CD4-positive, alpha-beta T cell treated with Interferon gamma for 1 hour (primary cell): ENCODE measurements around the gene SGCE.
"Not testable (repeated sequence)": the region's sequence is repeated elsewhere in the genome, so short reads cannot be mapped to it uniquely, and the experiment has no call there.

ENCODE experiments used
- DNase-seq: peaks from one replicate; pipeline ENCODE4 v3.0.0-alpha.2; 2020

The SGCE gene, protein sequence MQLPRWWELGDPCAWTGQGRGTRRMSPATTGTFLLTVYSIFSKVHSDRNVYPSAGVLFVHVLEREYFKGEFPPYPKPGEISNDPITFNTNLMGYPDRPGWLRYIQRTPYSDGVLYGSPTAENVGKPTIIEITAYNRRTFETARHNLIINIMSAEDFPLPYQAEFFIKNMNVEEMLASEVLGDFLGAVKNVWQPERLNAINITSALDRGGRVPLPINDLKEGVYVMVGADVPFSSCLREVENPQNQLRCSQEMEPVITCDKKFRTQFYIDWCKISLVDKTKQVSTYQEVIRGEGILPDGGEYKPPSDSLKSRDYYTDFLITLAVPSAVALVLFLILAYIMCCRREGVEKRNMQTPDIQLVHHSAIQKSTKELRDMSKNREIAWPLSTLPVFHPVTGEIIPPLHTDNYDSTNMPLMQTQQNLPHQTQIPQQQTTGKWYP

DNA sequence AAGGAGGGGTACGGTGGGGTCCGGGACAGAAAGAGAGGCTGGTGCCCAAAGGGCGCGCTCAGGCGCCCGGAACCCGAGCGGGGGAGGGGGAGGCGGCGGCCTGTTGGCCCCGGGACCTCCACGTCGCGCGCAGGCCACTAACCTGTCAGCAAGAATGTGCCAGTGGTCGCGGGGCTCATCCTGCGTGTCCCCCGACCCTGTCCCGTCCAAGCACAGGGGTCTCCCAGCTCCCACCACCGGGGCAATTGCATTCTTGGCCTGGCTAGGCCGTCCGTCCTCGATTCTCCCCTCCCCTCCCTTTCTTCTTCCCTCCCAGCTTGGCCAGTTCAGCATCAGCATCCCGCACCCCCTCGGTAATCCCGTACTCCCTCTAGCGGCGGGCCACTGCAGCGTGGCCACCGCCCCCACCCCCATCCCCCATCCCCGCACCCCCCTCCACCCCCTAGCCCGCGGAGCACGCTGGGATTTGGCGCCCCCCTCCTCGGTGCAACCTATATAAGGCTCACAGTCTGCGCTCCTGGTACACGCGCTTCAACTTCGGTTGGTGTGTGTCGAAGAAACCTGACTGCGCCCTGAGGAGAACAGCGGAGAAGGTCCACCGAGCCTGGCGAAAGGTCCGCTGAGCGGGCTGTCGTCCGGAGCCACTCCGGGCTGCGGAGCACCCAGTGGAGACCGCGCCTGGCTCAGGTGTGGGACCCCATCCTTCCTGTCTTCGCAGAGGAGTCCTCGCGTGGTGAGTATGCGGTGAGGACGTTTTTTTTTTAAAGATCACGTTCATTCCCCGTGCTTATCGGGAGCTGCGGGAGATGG is at the start of gene SGCE:
Gene SGCE, minus strand, starts transcription at position 286 of the 810 bp plus-strand sequence. Its CDS starts 35 bp downstream, at position 251.
- peak; percentile 52 for DNase-seq

DNA sequence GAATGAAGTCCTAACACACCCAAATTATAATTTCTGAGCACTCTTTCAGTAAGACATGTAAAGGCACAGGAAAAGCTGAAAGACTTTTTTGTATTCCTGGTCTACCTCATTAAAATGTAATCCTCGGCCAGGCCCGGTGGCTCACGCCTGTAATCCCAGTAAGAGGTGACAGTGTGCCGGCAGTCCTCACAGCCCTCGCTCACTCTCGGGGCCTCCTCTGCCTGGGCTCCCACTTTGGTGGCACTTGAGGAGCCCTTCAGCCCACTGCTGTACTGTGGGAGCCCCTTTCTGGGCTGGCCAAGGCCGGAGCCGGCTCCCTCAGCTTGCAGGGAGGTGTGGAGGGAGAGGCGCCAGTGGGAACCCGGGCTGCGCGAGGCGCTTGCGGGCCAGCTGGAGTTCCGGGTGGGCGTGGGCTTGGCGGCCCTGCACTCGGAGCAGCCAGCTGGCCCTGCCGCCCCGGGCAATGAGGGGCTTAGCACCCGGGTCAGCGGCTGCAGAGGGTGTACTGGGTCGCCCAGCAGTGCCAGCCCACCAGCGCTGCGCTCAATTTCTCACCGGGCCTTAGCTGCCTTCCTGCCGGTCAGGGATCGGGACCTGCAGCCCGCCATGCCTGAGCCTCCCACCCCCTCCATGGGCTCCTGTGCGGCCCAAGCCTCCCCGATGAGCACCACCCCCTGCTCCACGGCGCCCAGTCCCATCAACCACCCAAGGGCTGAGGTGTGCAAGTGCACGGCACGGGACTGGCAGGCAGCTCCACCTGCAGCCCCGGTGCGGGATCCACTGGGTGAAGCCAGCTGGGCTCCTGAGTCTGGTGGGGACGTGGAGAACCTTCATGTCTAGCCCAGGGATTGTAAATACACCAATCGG is 49.5 kb upstream of the SGCE start:
- DNase-seq = not testable (repeated sequence)

DNA sequence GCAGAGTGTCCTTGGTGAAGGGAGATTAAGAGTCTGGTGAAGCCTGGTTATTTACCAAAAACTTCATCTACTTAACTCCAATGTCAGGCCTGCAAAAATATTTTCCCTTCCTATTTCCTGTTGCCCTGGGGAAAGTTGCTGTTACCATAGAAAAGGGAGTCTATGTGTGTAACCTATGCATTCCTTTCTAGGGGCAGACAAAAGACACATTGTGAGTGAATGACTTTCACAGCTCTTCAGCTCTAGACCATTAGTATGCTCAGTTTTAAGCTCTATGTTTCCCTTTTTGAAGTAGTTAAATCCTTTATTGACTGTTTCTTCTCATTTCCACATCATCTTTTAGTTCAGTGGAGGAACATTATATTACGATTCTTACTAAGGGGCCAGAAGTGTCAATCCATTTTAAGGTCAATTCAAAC is 45.6 kb upstream of the SGCE start:
- DNase-seq = no peak

DNA sequence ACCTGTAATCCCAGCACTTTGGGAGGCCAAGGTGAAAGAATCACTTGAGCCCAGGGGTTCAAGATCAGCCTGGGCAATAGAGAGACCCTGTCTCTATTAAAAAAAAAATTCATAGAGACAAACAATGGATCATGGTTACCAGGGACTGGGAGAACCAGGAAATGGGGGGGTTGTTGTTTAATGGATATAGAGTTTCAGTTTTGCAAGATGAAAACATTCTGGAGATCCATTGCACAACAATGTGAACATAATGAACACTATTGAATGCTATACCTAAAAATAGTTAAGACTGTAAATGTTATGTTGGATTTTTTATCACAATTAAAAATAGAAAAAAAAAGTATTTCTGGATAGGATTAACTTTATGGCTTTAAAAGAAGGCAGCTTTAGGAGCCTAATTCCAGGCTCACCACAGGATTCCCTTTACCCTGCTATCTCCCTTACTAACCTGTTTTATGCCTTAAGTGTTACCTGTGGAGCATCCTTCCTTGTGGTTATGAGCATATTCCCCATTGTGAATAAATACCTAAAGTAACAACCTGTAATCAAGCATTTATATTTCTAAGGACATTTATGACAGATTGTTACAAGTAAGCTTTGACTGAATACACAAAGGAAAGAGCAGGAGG is 45.1 kb upstream of the SGCE start:
- no peak for DNase-seq

DNA sequence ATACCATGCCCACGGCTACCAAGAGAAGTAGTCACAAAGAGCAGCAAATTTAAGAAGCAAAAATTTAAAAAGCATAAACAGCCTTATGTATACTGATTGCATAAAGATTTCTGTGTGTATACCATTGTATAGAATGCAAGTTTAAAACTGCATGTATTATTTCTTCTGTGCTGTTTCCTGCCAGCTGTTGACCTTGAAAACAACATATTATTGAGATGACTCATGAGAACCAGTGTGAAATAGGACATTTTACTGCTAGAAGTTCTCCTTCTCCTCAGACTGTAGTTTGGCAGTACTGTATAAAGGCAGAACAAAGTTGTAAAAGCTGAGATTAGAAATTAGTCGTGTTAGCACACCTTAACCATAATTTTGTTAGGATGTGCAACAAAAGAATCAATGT is 42.3 kb upstream of the SGCE start:
- no peak for DNase-seq

DNA sequence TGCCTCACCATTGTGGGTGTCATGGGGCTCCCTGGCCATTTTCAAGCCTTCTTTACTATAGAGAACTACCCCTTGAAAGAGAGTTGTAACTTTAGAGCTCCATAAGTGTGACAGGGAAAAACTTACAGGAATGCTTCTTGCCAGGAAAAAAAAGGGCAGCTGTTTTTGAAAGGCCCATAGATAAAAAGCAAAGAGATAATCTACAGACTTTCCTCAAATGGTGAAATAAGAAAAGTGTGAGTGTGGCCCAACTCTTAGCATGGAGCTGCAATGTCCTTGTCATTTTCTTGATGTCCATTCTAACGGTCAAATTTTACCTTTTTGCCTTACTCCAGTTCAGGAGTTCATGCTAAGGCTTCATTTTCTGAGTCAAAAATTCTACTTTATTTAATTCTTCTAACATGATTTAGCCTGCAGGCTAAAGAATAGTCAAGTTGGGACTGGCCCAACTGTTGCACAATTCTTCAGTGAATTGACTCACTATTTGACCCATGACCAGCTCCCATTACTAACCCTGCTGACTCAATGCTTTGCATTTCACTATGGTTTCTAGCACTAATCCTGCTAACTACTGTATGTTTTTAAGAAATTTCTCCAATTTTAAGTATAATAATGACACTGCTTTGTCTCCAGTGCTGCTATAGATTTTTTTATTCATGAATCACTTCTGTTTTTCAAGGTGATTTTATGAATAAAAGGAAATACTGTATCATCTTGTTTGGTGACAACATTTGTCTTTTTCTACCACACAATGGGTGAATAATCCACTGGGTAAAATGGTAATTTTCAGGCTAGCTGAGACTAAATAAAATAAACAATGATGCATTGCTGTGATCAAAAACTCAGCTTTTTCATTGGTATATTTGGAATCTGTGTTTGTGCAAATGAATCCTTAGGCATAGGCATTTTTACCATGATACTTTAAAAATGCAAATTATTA is 41.4 kb upstream of the SGCE start:
- no peak for DNase-seq

DNA sequence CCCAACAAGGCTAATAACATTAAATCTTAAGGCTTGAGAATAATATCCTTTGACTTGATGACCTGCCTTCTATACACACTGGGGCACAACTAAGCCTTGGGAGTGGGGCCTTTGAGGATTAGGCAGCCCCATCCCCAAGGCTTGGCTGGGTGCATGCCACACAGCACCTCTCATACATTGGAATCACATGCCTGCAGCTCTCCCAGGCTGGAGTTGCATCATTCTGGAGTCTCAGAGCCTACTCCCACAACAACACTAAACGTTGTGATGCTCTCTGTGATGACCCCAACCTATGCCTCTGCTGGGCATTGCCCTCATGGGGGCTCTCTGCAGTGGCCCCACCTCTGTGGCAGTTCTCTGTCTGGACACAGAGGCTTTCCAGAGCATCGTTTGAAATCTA is 31.9 kb upstream of the SGCE start:
- no peak for DNase-seq

DNA sequence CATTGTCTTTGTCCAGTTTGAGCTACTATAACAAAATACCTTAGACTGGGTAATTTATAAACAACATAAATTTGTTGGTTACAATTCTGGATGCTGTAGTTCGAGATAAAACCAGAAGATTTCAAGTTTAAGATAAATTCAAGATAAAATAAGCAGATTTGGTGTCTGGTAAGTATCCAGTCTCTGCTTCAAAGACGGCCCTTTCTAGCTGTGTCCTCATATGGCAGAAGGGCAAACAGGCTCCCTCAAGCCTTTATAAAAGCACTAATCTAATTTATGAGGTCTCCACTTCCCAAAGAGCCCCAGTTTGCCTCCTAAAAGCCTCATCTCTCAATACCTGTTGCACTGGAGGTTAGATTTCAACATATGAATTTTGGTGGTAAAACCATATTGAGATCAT is 31.1 kb upstream of the SGCE start:
- no peak for DNase-seq

DNA sequence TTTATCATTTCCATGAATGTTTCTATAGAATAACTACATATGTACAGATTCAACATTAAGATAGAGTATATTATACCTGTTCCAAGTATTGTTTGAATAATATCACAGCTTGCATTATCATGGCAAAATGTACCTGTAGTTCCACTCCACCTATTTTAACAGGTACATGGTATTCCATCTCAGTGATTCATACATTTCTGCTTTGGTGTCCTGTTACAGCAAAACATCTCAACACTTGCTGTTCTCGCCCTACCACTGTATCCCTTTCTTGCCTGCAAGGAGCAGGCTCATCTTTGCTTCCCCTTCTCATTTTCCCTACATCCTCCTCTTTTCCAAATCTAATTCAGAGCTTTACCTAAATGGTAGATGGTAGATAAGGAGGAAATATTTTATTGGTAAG is 27.1 kb upstream of the SGCE start:
- no peak for DNase-seq

DNA sequence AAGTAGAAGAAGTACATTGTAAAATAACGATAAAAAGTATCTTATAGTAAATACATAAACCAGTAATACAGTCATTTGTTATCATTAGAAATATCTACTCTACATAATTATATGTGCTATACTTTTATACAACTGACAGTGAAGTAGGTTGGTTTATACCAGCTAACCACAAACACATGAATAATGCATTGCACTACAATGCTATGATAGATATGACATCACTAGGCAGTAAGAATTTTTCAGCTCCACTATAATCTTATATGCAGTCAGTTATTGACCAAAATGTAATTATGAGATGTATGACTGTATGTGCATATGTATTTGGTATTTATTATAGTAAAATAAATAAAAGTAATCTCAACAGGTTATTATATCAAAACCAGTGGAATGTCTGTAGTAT is 23.4 kb upstream of the SGCE start:
- no peak for DNase-seq

DNA sequence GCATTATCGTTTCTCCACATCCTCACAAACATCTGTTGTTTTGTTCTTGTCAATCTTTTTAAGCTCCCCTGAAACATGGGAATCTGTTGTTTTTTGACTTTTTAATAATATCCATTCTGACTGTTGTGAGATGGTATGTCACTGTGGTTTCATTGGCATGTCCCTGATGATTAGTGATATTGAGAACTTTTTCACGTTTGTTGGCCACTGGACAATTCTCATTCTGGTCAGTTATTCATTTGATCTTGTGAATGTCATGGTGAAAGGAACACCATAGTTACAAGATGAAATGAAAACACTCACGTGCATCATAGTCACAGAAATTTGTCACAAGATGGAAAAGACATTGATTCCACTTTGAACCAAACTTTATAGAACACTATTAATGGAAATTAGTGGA is 20.5 kb upstream of the SGCE start:
- DNase-seq = no peak

DNA sequence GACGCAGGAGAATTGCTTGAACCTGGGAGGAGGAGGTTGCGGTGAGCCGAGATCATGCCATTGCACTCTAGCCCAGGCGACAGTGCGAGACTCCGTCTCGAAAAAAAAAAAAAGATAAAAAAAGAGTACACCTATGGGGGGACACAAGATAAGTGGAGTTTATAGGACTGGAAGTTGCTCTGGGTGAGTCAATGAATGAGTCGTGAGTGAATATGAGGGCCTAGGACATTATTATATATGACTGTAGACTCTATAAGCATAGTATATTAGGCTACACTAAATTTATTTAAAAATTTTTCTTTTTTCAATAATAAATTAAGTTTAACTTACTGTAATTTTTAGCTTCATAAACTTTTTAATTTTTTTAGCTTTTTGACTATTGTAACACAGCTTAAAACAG is 19.4 kb upstream of the SGCE start:
- no peak for DNase-seq

DNA sequence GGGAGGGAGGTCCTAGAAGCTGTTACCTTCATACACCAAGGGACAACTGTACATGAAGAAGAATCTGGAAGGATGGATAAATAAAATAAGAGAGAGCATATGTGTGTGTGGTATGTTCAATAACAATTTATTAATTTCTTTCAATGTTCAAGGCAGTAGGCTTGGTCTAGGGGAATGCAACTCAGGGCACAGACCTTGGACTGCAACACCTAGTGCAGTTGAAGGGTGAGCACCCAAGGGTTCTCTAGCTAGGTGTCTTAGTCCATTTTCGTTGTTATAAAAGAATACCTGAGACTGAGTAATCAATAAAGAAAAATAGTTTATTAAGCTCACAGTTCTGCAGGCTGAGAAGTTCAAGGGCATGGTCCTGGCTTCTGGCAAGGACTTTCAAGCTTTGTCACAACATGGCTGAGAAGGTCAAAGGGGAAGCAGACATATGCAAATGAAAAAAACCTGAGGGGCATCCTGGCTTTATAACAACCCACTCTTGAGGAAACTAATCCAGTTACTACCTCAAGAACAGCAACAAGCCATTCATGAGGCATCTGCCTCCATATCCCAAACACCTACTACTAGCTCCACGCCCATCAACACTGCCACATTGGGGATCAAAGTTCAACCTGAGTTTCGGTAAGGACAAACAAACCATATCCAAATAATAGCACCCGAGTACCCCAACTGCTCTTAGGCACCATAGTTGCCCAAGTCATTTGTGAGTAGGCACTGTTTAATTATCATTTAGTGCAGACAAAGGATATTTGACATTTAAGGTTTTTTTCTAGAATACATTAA is 15.7 kb upstream of the SGCE start:
- DNase-seq = no peak

DNA sequence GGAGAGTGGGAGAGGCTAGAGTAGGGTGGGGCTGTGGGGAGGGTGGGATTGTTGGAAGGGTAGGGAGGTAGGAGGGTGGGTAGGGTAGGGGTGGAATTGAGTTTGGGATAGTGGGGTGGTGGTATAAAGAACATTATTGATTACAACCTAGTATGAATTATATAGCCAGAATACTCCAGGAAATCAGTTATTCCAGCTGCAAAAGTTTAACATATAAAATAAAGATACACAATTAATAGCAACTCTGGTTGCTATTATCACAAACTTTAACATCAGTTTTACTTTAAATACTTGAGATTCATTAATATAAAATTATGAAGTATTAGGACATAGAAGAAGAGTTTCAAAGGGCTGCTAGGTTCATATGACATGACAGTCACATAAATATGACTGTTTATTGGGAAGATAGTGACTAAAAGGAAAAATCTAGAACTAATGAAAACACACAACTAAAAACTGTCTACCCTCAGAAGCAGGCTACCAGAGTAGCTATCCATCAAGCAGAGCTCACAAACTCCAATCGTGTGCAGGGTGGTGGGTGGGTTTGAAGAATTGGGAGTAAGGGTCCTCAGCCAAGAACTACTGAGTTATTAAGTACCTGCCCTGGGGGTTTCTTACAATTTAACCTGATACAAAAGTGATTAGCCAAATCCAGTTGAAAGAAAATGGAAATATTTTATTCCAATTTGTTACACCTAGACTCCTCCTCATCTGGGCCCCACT is 14.0 kb upstream of the SGCE start:
- DNase-seq = no peak

DNA sequence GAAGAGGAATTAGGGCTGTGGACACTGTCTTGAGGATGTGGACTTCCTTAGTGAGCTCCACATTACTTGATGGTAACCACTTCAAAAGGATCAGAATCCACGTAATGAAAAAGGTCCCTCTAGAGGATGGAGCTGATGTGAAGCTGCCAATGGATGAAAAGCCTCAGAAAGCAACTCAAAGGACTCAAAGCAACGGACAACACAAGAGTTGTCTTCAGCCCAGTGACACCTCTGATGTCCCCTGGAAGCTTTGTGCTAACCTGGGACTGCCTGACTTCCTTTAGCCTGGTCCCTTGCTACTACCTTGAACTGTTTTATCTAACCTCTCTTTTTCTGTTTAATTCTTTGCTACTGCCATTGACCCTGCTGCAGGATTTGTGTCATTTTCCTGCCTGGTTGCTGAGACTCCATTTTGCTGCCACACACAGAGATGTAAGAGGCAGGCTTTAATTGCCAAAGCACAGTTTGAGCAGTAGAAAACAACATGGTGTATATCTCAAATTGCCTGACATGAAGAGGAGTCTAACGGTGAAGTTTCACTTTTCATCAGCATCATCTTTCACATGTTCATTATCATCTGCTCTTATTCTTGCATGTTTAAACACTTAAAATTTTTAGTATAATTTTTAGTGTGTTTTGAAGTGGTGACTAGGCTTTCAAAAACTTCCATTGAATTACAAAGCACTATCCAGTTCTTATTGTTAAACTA is 11.1 kb upstream of the SGCE start:
- DNase-seq = no peak

DNA sequence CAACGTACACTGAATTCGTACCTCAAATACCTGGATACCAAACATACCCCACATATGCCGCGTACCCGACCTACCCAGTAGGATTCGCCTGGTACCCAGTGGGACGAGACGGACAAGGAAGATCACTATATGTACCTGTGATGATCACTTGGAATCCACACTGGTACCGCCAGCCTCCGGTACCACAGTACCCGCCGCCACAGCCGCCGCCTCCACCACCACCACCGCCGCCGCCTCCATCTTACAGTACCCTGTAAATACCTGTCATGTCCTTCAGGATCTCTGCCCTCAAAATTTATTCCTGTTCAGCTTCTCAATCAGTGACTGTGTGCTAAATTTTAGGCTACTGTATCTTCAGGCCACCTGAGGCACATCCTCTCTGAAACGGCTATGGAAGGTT is 9.5 kb upstream of the SGCE start:
- no peak for DNase-seq

DNA sequence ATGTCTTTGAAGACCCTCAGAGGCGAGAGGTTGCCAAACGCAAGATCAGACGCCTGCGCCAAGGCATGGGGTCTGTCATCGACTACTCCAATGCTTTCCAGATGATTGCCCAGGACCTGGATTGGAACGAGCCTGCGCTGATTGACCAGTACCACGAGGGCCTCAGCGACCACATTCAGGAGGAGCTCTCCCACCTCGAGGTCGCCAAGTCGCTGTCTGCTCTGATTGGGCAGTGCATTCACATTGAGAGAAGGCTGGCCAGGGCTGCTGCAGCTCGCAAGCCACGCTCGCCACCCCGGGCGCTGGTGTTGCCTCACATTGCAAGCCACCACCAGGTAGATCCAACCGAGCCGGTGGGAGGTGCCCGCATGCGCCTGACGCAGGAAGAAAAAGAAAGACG is 8.1 kb upstream of the SGCE start:
- DNase-seq = no peak

DNA sequence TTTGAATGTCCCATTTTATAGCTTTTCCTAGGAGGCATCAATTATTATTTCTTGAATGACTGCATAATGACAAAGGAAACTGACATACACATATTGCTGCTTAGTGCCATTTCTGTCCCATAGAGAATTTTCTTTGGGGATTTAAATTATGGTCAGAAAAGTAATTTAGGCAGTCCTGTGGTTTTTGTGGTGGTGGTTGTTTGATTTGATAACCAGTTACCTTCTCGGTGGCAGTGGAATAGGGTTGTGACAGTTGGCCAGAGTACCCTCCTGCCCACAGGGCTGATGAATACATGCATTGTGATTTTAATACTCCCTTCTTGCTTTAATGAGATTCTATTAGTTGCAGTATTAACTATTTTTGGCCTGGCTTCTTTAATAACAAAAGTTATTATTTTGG is 6.6 kb upstream of the SGCE start:
- DNase-seq = no peak

DNA sequence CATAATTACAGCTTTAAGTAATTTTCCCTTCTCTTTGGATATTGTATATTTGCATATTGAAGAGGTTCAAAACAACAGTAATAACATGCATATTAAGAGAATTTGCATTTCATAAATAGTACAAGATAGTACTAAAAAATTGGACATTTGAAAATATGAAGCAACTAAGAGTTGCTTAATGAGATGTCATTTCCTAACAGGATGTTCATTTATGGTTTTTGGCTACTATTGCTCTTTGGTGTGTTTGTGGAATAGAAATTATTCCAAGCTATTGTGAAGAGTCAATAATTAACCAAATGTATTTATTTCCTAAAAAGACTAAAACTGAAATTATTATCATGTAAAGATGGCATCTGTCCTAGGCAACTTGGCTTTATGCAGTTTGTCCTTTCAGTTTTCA is 4.1 kb upstream of the SGCE start:
- no peak for DNase-seq
